ENCODE data around the gene OCEL1. TPM values are rescaled to one million over a fixed set of nuclear protein-coding genes. Genes with fewer than 3 reads are reported as not detected.

OCEL1 gene
- total RNA-seq, 1 experiment from 2014 or later = 25.7 TPM

GRCh38 chr19:17240062-17240752 is 14.2 kb downstream of the OCEL1 start:
- H3K4me2 ChIP-seq (ENCODE audit: insufficient read depth, insufficient read length, low read length) = no peak overlapping the region
- no peak overlapping the region for H4K91ac ChIP-seq (ENCODE audit: insufficient read length, low read depth, low read length)
- TF ChIP-seq CTCF (conservative IDR thresholded peaks at IDR 0.05) = no peak
- no peak for DNase-seq
- H3K56ac ChIP-seq (ENCODE audit: insufficient read length, low read depth, low read length) = no peak overlapping the region
- H2BK15ac ChIP-seq (ENCODE audit: low read depth, low read length) = no peak overlapping the region
- no CpG with 5 or more reads among the region's 24 CpGs for WGBS (ENCODE audit: extremely low coverage, insufficient read length, low lambda C conversion rate)
- peaks cover 2% of the 10 kb centered on the region; the same call in 1 of the 2 replicates for H3K27me3 Mint-ChIP-seq (ENCODE audit: low read depth)
- H3K14ac ChIP-seq (ENCODE audit: insufficient read depth, low read length) = no peak overlapping the region
- H3T11ph ChIP-seq (ENCODE audit: low read length) = no peak overlapping the region
- H4K20me1 ChIP-seq (ENCODE audit: control insufficient read depth, insufficient read depth, insufficient read length) = no peaks in the 10 kb centered on the region
- H2BK120ac ChIP-seq (ENCODE audit: low read depth, low read length, poor library complexity, severe bottlenecking) = no peak overlapping the region
- no peak overlapping the region for H3K4ac ChIP-seq (ENCODE audit: low read depth, low read length)
- H3K9ac ChIP-seq (ENCODE audit: extremely low read depth, insufficient read length, low read length) = no peak overlapping the region
- H3K23ac ChIP-seq (ENCODE audit: insufficient read length, low read depth, low read length) = no peak overlapping the region
- no peak overlapping the region for H4K8ac ChIP-seq (replicated peaks; ENCODE audit: insufficient read length, low read depth, low read length)
- H3K36me3 Mint-ChIP-seq (ENCODE audit: insufficient read depth in 1 of 3, low read depth in 3 of 3) = peaks cover 4 to 42% (median 32%) of the 10 kb centered on the region in 3 experiments; a peak in 6 of 7 replicates
- no peaks in the 10 kb centered on the region for H3K27me3 ChIP-seq (ENCODE audit: insufficient read depth, low read length)
- H3K18ac ChIP-seq (ENCODE audit: insufficient read length, low read depth, low read length) = no peak overlapping the region
- H3K79me2 ChIP-seq (ENCODE audit: insufficient read depth, low read length) = peaks cover 26% of the 10 kb centered on the region; the same call in 1 of the 2 replicates
- H2BK5ac ChIP-seq (ENCODE audit: insufficient read length, low read length) = no peak overlapping the region
- no peak overlapping the region for H3K27ac ChIP-seq (ENCODE audit: insufficient read length, low read depth, low read length)
- H2AK5ac ChIP-seq (ENCODE audit: insufficient read length, low read length) = no peak overlapping the region
- H3K9me3 ChIP-seq (ENCODE audit: control insufficient read depth, low read depth, low read length) = no peaks in the 10 kb centered on the region
- H3K23me2 ChIP-seq (ENCODE audit: insufficient read length, low read depth, low read length, poor library complexity, severe bottlenecking) = peaks cover 11% of the 10 kb centered on the region
- no peak overlapping the region for H3K4me3 Mint-ChIP-seq
- H3K9me3 Mint-ChIP-seq = no peaks in the 10 kb centered on the region; a peak in 1 of 5 replicates
- no peaks in the 10 kb centered on the region; the same call in 1 of the 2 replicates for H3K4me1 ChIP-seq (ENCODE audit: insufficient read depth, low read length)
- no peak overlapping the region for H2BK12ac ChIP-seq (ENCODE audit: insufficient read length, low read depth, low read length)
- H3K79me1 ChIP-seq (ENCODE audit: insufficient read depth, low read depth, low read length, poor library complexity, severe bottlenecking) = peaks cover 3% of the 10 kb centered on the region
- H4K5ac ChIP-seq (ENCODE audit: insufficient read length, low read depth, low read length) = no peak overlapping the region
- H2AFZ ChIP-seq (ENCODE audit: low read length) = no peak overlapping the region
- H2BK20ac ChIP-seq (ENCODE audit: low read depth, low read length, poor library complexity, severe bottlenecking) = no peak overlapping the region
- peaks cover 26 to 30% of the 10 kb centered on the region in 2 experiments for H3K4me1 Mint-ChIP-seq
- H3K27ac Mint-ChIP-seq = peak overlapping the region in 1 of 3 experiments; percentile 14; a peak in 2 of 7 replicates

Measured in H9 (cell line).